ENCODE results near the gene NUFIP1.
"Not testable (repeated sequence)": the region's sequence is repeated elsewhere in the genome, so short reads cannot be mapped to it uniquely, and the experiment has no call there.

Gene NUFIP1

DNA sequence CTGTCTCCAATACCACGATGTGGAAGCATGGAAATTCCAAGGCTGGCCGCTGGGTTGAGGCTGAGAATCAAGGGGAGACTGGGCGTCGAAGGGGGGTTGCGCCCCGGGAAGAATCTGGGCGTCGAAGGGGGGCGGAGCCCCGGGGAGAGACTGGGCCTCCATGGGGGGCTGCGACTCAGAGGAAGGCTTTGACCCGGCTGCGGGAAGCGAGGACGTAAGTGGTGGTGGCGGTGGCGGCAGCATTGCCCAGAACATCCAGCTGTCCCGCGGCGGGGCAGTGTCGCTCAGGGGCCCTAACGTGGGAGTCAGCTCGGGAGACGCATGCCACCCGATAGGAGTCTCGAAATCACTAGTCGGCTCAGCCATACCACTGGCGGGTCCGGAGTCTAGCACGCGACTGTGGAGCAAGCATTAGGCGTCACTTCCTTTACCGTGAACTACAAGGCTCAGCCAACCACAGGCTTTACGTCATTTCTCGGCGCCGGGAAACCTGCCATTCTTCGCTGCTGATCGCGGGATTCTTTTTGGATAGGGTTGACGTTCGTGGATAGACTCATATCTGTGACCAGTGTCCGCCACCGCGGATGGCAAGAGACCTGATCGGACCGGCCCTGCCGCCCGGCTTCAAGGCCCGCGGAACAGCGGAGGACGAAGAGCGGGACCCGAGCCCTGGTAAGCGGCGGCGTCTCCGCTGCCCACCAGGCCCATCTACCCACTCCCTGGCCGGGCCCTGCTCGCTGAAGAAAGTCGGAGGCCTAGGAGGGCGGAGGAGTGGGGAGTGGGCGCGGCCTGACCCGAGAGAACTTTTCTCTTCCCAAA, at the start of gene NUFIP1, which contains the start of gene GPALPP1:
Gene NUFIP1, minus strand, starts transcription at position 401 of the 819 bp plus-strand sequence. Its CDS starts 35 bp downstream, at position 366.
Gene GPALPP1, plus strand, starts transcription at position 468 of the 819 bp plus-strand sequence. Its CDS starts 117 bp downstream, at position 585.
- peak; percentile 91 for DNase-seq

DNA sequence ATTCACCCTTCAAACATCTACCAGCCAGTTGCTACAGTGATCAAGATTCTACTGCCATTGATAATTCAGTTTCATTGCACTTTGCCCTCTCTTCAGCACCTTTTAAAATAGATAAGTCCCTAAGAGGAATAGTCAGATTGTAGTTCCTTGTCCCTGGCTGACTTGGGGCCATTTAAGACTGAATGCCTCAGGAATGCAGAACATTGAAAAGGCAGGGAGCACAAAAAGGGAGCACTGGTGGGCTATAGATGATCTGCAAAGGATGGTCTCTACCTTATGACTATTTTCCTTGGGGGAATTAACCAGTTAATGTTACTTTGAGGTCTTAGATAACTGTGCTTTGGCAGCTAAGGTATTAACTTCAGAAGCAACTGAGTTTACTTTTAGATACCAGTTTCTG, 46.9 kb upstream of the NUFIP1 start:
- DNase-seq: no peak

GRCh38 chr13:45034342-45034741, 45.1 kb upstream of the NUFIP1 start:
- DNase-seq: no peak

DNA sequence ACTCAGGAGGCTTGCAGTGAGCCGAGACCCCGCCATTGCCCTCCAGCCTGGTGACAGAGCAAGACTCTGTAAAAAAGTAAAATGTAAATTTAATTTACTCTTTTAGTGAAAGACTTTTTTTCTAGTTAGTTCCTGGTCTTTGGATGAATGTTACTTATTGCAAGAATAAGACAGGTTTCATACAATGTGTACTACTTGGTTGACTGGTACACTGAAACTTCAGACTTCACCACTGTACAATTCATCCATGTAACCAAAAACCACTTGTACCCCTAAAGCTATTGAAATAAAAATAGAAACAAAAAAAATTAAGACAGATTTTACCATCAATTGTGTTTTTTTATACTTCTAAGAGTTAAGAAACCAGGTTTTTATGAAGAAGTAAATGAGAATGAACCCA, 35.6 kb upstream of the NUFIP1 start:
- DNase-seq: no peak

DNA sequence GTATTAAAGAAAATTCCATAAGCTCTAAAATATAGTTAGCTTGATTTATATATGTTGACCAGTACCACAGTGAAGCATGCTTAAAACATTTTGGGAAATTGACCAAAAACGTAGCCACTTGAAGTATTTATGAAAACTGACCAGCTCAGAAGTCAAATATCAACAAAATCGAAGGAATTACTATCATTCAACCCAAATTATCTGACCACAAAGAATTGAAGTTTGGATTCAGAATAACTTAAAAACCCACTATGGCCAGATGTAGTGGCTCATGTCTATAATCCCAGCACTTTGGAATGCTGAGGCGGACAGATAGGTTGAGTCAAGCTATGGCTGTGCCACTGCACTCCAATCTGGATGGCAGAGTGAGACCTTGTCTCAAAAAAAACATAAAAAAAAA, 32.0 kb upstream of the NUFIP1 start:
- no peak for DNase-seq

GRCh38 chr13:45019981-45020380, 30.7 kb upstream of the NUFIP1 start:
- DNase-seq: not testable (repeated sequence)

DNA sequence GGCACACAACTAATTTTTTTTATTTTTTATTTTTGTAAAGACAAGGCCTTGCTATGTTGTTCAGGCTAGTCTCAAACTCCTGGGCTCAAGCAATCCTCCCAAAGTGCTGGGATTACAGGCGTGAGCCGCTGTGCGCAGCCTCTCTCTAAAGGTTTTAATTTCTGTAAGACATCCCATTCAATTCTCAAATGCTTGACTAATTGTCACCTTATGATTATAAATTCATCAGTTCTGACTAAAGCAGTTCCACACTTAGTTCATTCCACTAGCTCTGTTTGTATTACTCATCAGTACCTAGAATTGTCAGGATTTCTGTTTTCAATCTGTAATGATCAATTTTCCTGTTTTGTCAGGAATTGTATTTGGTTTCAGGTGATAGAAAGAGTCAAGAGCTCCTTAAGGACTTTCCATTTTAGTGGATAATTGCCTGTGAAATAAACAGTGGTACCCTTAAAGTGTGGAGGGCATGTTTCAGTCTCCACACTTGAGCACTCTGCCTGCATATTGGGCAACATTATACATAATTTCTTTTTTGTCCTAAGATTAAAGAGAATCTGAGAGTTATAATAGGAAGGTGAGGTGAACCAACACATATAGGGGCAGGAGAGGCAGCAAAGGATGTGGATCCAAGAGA, 27.6 kb upstream of the NUFIP1 start:
- DNase-seq: no peak

DNA sequence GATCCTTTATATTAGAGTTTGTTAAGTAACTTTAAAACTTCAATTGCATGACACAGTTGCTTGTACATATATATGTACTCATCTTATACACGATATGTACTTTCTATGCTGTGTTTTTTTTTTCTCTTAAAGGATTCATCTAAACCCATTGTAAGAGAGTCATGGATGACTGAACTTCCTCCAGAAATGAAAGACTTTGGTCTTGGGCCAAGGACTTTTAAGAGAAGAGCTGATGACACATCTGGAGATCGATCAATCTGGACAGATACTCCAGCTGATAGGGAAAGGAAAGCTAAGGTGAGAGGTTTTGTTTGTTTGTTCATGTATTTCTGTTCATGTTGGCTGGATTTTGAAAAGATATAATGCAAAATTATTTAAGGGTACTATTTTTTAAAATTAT, 26.0 kb upstream of the NUFIP1 start:
- no peak for DNase-seq

DNA sequence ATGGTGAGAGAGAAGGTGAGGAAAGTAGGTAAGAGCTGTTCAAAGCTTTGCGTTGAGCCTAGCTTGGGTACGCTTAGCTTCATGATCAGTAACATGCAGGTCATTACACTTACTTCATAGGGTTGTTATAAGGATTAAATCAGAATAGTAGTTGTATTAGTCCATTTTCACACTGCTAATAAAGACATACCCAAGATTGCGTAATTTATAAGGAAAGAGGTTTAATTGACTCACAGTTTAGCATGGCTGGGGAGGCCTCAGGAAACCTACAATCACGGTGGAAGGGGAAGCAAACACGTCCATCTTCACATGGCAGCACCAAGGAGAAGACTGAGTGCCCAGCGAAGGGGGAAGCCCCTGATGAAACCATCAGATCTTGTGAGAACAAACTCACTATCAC, 21.9 kb upstream of the NUFIP1 start:
- DNase-seq: no peak

DNA sequence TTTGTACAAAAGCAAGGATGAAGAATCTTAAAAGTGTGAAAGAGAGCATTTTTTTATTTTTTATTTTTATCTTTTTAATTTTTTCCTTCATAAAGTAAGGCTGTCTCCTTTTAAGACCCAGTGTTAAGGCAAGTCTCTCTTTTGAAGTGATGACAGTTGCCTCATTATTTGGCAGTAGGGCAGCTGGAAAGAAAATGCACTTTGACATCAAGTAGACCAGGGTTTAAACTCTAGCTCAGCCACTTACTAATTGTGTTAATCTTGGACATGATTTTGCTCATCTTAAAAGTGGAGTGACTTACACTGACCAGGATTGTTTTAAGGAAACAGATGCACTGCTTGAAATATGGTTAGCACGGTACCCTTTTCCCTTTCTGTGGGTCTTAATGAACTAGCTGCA, 18.6 kb upstream of the NUFIP1 start:
- DNase-seq: no peak

DNA sequence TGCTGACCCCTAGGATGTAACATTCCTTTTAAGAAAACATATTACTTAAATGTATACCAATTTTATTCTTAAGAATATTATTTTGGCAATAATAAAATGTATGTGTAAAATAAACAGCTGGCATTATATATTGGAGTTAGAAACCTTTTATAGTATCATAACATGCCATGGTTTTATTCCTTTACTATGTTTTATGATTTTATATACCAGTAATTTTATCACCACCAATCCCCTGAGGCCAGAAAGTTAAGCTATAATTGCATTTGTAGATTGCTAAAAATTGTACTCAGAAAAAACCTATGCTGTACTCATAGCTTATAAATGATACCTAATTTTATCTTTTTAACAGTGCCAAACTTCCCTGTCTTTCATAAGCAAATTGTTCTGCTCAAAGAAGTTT, 18.0 kb upstream of the NUFIP1 start:
- DNase-seq: no peak

GRCh38 chr13:45004096-45004495, 14.8 kb upstream of the NUFIP1 start:
- DNase-seq: no peak

DNA sequence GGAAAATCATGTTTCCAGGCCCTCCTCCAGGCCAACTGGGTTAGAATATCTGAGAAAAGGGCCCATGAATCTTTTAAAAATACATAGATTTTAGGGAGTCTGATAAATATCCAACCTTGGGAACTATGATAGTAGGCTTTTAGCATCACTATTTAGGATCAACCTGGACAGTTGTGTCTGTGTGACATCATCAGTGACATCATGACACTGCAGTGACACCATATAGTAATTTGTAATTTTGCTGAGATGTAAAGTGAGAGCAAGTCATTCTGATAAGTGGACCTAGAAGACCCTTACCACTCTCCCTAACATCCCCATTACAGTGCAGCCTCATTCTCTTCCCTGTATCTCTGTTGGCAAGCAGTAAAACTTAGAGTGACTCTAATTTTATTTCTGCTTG, 14.1 kb upstream of the NUFIP1 start:
- no peak for DNase-seq

DNA sequence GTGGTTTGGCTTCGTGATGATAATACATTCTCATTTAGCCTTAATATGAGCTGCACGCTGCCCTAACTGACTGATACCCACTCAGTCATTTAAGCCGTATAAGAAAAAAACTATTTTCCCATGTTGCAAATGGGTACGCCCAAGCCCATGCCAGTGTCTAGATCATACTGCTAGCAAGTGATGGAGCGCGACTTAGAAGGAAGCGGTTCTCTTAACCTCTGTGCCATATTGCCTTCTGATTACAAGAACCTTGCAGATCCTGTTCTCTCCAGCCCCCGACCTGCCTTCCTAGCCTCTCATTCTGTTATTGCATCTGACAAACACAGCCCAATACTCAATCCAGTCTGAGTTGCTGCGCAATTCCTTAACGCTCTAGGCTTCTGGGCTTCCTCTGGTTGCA, 670 bp upstream of the NUFIP1 start:
- peak; percentile 14 for DNase-seq

DNA sequence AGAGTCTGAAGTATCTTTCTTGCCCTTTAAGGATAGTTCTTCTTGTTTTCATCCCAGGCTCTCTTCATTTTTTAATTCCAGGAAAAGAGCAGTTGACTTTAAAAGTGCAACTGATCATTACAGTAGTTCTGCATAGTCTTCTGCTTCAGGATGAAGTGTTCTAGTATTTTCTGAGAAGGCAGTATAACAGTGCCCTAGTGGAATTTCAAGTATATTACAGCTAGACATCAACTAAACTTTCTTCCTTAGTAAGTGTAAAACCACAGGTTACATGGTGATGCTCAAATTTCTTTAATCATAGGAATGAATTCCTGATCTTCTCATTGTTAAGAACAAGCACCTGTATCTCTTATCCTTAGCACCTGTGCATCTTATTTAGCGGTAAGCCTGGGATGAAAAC, 10.9 kb downstream of the NUFIP1 start:
- no peak for DNase-seq

DNA sequence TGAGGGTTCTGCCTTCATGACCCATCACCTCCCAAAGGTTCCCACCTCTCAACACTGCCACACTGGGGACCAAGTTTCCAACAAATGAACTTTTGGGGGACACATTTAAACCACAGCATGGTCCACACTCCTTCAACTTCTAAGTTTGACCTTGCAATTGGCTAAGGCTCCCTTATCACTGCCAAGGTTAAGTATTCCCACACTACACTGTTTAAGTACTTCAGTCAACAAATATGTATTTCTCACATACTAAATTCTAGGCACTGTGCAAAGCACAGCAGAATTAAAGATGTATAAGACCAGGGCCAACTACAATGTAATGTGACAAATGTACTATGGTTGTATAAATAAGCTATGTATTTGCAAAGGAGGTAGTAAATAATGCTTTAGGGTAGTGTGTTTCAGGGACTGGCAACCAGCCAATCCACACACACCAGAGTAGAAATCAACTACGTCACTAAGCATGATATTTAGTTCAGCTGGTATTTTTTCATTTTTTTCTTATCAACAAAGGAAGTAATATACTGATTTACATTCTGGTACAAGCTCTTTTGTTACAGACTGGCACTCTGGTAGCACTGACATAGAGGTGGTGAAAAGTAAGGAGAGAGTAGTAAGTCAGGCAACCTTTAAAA, 12.2 kb downstream of the NUFIP1 start:
- DNase-seq: no peak

DNA sequence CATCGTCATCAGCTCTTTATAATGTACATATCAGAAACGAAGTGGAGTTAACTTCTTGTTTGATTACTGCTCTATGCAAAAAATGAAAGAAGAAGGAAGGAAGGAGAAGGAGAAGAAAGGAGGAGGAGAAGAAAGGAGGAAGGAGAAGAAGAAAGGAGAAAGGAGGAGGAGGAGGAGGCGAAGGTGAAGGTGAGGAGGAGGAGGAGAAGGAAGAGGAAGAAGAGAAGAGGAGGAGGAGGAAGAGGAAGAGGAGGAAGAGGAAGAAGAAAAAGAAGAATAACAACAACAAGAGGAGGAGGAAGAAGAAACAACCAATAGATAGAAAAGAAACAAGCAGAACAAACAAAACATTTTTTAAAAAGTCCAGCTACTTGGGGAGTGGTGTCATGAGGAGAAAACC, 13.1 kb downstream of the NUFIP1 start:
- no peak for DNase-seq

DNA sequence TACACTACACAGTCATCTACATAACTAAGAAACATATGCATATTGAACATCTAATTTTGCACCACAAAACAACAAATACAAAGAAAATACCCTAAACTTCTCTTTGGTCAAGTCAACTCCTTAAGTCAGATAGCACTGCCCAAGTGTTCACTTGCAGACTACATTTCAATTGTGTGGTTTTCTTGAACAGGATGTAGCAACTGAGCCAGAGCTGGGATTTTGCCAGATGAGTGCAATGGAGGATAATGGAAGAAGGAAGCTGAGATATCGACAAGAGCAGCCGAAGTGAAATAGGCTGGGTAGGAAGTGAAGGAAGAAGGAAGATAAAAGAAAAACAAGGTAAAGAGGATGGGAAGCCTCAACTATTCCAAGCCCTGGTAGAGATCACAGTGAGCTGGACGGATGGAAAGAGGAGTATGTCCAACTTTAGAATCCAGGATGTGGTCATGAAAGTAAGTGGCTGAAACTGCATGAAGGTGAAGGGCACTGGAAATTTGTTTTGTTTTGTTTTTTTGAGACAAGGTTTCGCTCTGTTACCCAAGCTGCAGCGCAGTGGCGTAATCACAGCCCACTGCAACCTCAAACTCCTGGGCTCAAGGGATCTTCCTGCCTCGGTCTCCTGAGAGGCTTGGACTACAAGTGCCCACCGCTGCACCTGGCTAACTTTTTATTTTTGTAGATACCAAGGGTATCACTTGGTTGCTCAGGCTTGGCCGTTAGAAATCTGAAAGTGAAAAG, 15.0 kb downstream of the NUFIP1 start:
- DNase-seq: no peak

DNA sequence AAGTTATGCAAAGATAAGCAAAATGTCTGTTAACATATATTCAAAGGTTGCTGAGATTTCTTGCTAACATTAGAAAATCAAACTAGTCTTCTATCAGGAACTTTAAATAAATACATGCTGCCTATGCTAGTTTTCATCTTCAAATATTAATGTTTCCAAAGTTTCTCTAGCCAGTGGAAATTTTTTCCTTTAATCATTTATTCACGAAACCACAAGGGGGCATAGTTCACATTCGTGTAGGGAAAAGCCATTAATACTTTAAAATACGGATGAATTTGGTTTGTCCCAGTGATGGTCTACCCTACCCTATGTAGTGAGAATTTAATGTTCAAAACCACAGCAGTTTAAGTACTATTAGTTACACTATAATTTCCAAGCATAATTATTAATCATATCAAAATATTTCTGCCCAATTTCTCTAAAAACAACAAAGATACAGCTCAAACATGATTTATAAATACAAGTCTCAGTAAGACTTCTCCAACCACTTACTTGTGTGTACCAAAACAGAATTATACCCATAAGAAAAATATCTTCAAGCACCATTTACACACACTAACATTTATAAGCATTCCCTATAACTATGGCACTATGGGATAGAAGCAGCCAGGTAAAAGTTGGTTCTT, 16.2 kb downstream of the NUFIP1 start:
- DNase-seq: no peak

- no peak for DNase-seq
Measured at GRCh38 chr13:44971656-44972595, 17.3 kb downstream of the NUFIP1 start.
